PC-3 (cell line): Measurements from ENCODE around the gene NUBPL. TPM values are rescaled to one million over a fixed set of nuclear protein-coding genes. Genes with fewer than 3 reads are reported as not detected.

Experiments used
- ATAC-seq: fragments of 200-7000 bp; cut with Tn5 transposase; 2 replicates; pipeline ENCODE4 v1.9.1; 2020; ENCODE audit warnings: mild to moderate bottlenecking, moderate library complexity
- BruUV-seq: library from RNA; stranded (reverse); fragments of 400-500 nt; replicated peaks from 2 replicates; lab custom pipeline; 2021; lab: Mats Ljungman, UMichigan
- CTCF ChIA-PET: fragments of 300-600 bp; sonication (Branson Sonifier 250); formaldehyde crosslinking; loops from one replicate; lab custom pipeline; 2022; ENCODE audit warnings: antibody characterized with exemption; lab: Charles Lee
- POLR2A ChIA-PET: fragments of 300-600 bp; sonication (Branson Sonifier 250); formaldehyde crosslinking; loops from one replicate; lab custom pipeline; 2022; ENCODE audit warnings: antibody characterized with exemption; ENCODE audit not compliant: unreplicated experiment; lab: Charles Lee
- DNase-seq: peaks from one replicate; pipeline ENCODE4 v3.0.0-alpha.2; 2015
- H2AFZ ChIP-seq: fragments of 300-600 bp; sonication (generic); 2 replicates; pipeline ENCODE4 v1.6.0; 2016; ENCODE audit warnings: antibody characterized with exemption, low read length
- H3F3A ChIP-seq: fragments of 300-600 bp; sonication (generic); one replicate; pipeline ENCODE4 v1.6.0; 2017; ENCODE audit warnings: antibody characterized with exemption, low read length, control low read depth, mild to moderate bottlenecking; ENCODE audit not compliant: unreplicated experiment
- H3K27ac ChIP-seq: fragments of 300-600 bp; sonication (generic); 2 replicates; pipeline ENCODE4 v1.5.1; 2016; ENCODE audit warnings: mild to moderate bottlenecking, low read length
- H3K27me3 ChIP-seq: fragments of 300-600 bp; sonication (generic); 2 replicates; pipeline ENCODE4 v1.6.1; 2016; ENCODE audit warnings: low read length, mixed read lengths
- H3K36me3 ChIP-seq: fragments of 300-600 bp; sonication (generic); 2 replicates; pipeline ENCODE4 v1.6.1; 2016; ENCODE audit warnings: low read depth, mixed run types, low read length, mixed read lengths
- H3K4me1 ChIP-seq: fragments of 300-600 bp; sonication (generic); 2 replicates; pipeline ENCODE4 v1.5.1; 2016; ENCODE audit warnings: low read length; ENCODE audit not compliant: insufficient read depth
- H3K4me2 ChIP-seq: fragments of 300-600 bp; sonication (generic); 2 replicates; pipeline ENCODE4 v1.6.0; 2016; ENCODE audit warnings: low read length
- H3K4me3 ChIP-seq: fragments of 300-600 bp; sonication (generic); 2 replicates; pipeline ENCODE4 v1.5.1; 2016; ENCODE audit warnings: mild to moderate bottlenecking, low read length, mixed read lengths
- H3K79me2 ChIP-seq: fragments of 300-600 bp; sonication (generic); 2 replicates; pipeline ENCODE4 v1.6.1; 2017; ENCODE audit warnings: low read length, mixed read lengths
- H3K9ac ChIP-seq: fragments of 300-600 bp; sonication (generic); 2 replicates; pipeline ENCODE4 v1.6.0; 2016; ENCODE audit warnings: mild to moderate bottlenecking, low read length
- H3K9me2 ChIP-seq: fragments of 300-600 bp; sonication (generic); replicated peaks from 2 replicates; pipeline ENCODE4 v1.6.1; 2016; ENCODE audit warnings: mixed run types, low read length, mixed read lengths
- H3K9me3 ChIP-seq: fragments of 300-600 bp; sonication (generic); 2 replicates; pipeline ENCODE4 v1.6.1; 2016; ENCODE audit warnings: low read length, mixed read lengths
- H4K20me1 ChIP-seq: fragments of 300-600 bp; sonication (generic); 2 replicates; pipeline ENCODE4 v1.6.1; 2016; ENCODE audit warnings: low read length, mixed read lengths
- EZH2 ChIP-seq: fragments of 300-600 bp; sonication (generic); IDR thresholded peaks from one replicate; pipeline ENCODE4 v1.6.1; 2017; ENCODE audit warnings: antibody characterized with exemption, mild to moderate bottlenecking, low read length; ENCODE audit not compliant: unreplicated experiment
- EZH2phosphoT487 ChIP-seq: fragments of 300-600 bp; sonication (generic); IDR thresholded peaks from 2 replicates; pipeline ENCODE4 v1.6.1; 2018; ENCODE audit warnings: mild to moderate bottlenecking, antibody characterized with exemption, low read length, borderline replicate concordance
- intact Hi-C: fragments of 100-400 bp; cut with micrococcal nuclease; formaldehyde crosslinking; loops from 2 replicates; pipeline ENCODE4 v1.9.0; 2023
- total RNA-seq: library from RNA; depleted of rRNA; stranded (reverse); fragments of >200 nt; gene quantifications from 2 replicates; pipeline ENCODE4 v1.2.3, GENCODE V29; 2014
- TF ChIP-seq, protein P1 (sequence below): fragments of 300-600 bp; sonication (generic); conservative IDR thresholded peaks from 2 replicates; pipeline ENCODE4 v1.5.1; 2017; ENCODE audit warnings: antibody characterized with exemption, low read depth, mild to moderate bottlenecking, low read length

Gene NUBPL
- total RNA-seq, 1 experiment from 2014 or later, result 14.9 TPM

DNA sequence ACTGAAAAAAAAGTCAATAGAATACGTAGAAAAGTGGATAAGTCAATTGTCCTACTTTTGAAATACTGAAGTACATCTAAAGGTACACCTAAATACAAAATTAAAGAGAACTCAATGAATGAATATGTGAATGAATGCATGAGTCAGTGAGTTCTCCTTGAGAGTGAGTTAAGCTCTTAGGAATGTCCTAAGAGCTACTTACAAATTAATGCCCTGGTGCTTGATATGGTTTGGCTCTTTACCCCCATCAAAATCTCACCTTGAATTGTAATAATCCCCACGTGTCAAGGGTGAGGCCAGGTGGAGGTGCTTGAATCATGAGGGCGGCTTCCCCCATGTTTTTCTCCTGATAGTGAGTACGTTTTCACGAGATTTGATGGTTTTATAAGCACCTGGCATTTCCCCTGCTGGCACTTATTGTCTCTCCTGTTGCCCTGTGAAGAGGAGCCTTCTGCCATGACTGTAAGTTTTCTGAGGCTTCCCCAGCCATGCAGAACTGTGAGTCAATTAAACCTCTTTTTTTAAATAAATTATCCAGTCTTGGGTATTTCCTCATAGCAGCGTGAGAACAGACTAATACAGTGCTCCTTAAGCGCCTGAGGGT is 323.7 kb downstream of the NUBPL start:
- ChIA-PET POLR2A (interaction anchor here (0.6 to 0.7 kb wide), 2 partner anchors 31 to 656 kb away, joined by 3 to 5 read pairs; no protein-coding TSS in a partner anchor), CTCF (no interaction called here)
- no peaks in the 10 kb centered on the region for H3K9me3 ChIP-seq
- H3K4me2 ChIP-seq, result peak overlapping the region; percentile 7; the same call in 1 of the 2 replicates
- DNase-seq, result peak; percentile 79
- H3K4me1 ChIP-seq, result peaks cover 33% of the 10 kb centered on the region
- no peaks in the 10 kb centered on the region for H3F3A ChIP-seq
- ATAC-seq, result peak; percentile 76
- H3K9ac ChIP-seq, result no peak overlapping the region
- intact Hi-C loops, result no loop called here
- no peaks in the 10 kb centered on the region for H3K79me2 ChIP-seq
- H3K27me3 ChIP-seq, result no peaks in the 10 kb centered on the region
- no peak for TF ChIP-seq EZH2phosphoT487
- no peaks in the 10 kb centered on the region for H3K9me2 ChIP-seq
- H2AFZ ChIP-seq, result no peak overlapping the region
- BruUV-seq, result no TSS peak
- no peaks in the 10 kb centered on the region for H4K20me1 ChIP-seq
- H3K4me3 ChIP-seq, result no peak overlapping the region
- H3K27ac ChIP-seq, result no peak overlapping the region
- no peaks in the 10 kb centered on the region for H3K36me3 ChIP-seq

DNA sequence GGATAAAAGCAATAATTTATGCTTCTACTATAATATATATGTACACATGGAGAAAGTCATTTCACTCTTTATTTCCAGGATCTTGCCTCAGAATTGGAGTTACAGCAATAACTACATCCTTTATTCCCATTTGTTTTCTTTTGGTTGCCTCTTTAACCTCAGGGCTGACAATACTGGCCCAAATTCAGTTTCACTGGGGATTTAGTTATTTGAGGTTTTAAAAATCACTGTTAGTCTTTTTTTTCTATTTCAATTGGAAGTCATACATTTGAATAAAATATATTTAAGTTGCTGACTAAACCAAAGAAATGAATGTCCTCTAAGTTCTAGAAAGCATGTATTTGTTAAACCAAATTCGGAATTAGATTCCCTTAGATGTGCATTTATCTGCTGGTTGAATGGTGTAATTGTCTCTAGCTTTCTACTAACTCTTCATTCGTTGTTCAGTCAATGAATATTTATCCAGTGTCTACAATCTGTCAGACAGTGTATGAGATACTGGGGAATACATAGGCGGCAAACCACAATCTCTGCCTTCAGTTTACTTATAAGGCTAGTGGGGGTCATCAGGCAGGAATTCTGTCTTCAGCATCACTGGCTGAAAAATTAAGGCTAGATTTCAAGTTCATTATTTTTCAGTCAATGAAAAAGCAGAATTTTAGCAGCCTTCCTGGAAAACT is 325.1 kb downstream of the NUBPL start:
- H3K27ac ChIP-seq, result no peak overlapping the region
- H3K79me2 ChIP-seq, result no peaks in the 10 kb centered on the region
- H3K9me2 ChIP-seq, result no peaks in the 10 kb centered on the region
- no peaks in the 10 kb centered on the region for H3F3A ChIP-seq
- no TSS peak for BruUV-seq
- no peak for DNase-seq
- no peaks in the 10 kb centered on the region for H3K36me3 ChIP-seq
- intact Hi-C loops, result no loop called here
- no peak overlapping the region for H2AFZ ChIP-seq
- no peak for TF ChIP-seq EZH2phosphoT487
- no peak for TF ChIP-seq EZH2
- TF ChIP-seq, protein P1, sequence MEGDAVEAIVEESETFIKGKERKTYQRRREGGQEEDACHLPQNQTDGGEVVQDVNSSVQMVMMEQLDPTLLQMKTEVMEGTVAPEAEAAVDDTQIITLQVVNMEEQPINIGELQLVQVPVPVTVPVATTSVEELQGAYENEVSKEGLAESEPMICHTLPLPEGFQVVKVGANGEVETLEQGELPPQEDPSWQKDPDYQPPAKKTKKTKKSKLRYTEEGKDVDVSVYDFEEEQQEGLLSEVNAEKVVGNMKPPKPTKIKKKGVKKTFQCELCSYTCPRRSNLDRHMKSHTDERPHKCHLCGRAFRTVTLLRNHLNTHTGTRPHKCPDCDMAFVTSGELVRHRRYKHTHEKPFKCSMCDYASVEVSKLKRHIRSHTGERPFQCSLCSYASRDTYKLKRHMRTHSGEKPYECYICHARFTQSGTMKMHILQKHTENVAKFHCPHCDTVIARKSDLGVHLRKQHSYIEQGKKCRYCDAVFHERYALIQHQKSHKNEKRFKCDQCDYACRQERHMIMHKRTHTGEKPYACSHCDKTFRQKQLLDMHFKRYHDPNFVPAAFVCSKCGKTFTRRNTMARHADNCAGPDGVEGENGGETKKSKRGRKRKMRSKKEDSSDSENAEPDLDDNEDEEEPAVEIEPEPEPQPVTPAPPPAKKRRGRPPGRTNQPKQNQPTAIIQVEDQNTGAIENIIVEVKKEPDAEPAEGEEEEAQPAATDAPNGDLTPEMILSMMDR, result no peak
- no peak overlapping the region for H3K9ac ChIP-seq
- no peaks in the 10 kb centered on the region for H3K27me3 ChIP-seq
- no peak overlapping the region for H3K4me2 ChIP-seq
- peaks cover 23% of the 10 kb centered on the region for H3K4me1 ChIP-seq
- H3K9me3 ChIP-seq, result no peaks in the 10 kb centered on the region
- ChIA-PET POLR2A (no interaction called here), CTCF (no interaction called here)
- no peaks in the 10 kb centered on the region for H4K20me1 ChIP-seq
- no peak for ATAC-seq
- H3K4me3 ChIP-seq, result no peak overlapping the region

DNA sequence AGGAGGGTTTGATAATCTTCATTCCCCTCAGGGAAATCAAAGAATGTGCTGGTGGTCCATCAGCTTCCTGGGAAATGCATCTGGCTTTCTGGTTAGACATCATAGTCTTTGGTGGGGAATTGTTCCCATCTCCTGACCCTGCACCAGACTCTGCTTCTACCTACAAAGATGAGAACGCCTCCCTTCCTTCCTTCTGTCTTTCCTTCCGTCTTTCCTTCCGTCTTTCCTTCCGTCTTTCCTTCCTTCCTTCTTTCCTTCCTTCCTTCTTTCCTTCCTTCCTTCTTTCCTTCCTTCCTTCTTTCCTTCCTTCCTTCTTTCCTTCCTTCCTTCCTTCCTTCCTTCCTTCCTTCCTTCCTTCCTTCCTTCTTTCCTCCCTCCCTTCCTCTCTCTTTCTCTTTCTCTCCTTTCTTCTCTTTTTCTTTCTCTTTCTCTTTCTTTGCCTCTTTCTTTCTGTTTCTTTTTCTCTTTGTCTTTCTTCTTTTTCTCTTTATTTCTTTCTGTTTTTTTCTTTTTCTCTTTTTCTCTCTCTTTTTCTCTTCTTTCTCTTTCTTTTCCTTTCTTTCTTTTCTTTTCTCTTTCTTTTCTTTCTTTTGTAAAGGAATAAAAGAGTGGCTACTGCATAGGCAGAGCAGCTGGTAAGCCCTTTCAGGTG is 326.9 kb downstream of the NUBPL start:
- Histone ChIP-seq H2AFZ (no peak overlapping the region), H3K4me2 (no peak overlapping the region), H3K9me2 (no peaks in the 10 kb centered on the region), H3K79me2 (no peaks in the 10 kb centered on the region), H3K9ac (no peak overlapping the region), H3K4me1 (peaks cover 20% of the 10 kb centered on the region), H3K27ac (no peak overlapping the region), H3K9me3 (no peaks in the 10 kb centered on the region), H3K4me3 (no peak overlapping the region), H3F3A (no peaks in the 10 kb centered on the region), H3K27me3 (no peaks in the 10 kb centered on the region), H4K20me1 (no peaks in the 10 kb centered on the region), H3K36me3 (no peaks in the 10 kb centered on the region)
- intact Hi-C loops, result no loop called here
- no peak for DNase-seq
- ChIA-PET POLR2A (no interaction called here), CTCF (no interaction called here)
- no peak for ATAC-seq
- BruUV-seq, result no TSS peak
- TF ChIP-seq, protein P1, result no peak
- TF ChIP-seq EZH2, result no peak
- TF ChIP-seq EZH2phosphoT487, result no peak
